HG02981 (cell line): ENCODE results near the gene TAX1BP1.

Source experiments
- ATAC-seq: cut with Tn5 transposase; IDR thresholded peaks from one replicate; pipeline ENCODE4 v1.9.1; 2021; ENCODE audit warnings: mild to moderate bottlenecking, moderate library complexity; ENCODE audit not compliant: unreplicated experiment

TAX1BP1 gene

GRCh38 chr7:27739909-27740448 lies at the start of gene TAX1BP1:
Gene TAX1BP1, plus strand, starts transcription at chr7:27740162. Its CDS starts 8,363 bp downstream, at chr7:27748525.
- peak; percentile 94 for ATAC-seq

- ATAC-seq, result no peak
These were observed 49.3 kb upstream of the TAX1BP1 start for GRCh38 chr7:27690649-27691048.

DNA sequence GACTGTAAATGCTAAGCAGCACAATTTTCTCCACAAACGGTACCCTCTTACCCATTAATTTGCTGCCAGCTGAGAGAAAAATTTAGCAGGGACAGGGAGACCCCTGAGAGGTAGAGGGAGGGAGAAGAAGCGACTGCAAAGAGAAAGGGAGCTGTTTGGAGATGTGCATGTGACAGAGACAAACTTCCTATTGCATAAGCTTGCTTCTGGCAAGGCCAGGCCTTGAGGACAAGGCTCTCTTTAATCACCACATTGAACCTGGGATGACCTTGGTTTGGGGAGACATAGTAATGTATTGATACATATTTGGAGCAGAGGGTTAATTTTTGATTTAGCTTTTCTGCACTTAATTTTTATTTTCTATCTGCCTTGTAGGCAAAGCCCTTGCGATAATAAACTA lies 46.2 kb upstream of the TAX1BP1 start:
- ATAC-seq, result no peak

GRCh38 chr7:27695096-27695495 lies 44.9 kb upstream of the TAX1BP1 start:
- ATAC-seq, result no peak

DNA sequence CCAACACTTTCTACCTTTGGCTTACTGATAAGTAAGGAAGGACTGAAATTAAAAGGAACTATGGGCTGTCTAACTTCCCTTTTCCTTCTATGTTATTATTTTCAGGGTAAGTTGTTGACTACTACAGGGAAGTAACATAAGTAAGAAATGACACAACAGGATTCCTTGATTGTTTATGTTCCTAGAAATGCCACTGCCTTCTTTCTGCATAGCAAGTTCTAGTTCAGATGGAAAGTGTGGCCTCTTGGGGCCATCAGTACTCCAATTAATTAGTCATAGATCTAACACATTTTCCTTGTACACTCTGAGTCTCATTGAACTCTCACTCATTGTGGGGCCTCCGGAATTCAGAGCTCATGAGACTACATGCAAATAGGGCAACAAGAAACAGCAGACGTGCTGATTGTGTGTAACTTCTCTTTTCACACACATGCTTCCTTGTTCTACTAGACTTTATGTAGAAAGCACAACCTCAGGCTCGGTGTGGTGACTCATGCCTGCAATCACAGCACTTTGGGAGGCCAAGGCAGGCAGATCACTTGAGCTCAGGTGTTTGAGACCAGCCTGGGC lies 42.0 kb upstream of the TAX1BP1 start:
- peak; percentile 56 for ATAC-seq

DNA sequence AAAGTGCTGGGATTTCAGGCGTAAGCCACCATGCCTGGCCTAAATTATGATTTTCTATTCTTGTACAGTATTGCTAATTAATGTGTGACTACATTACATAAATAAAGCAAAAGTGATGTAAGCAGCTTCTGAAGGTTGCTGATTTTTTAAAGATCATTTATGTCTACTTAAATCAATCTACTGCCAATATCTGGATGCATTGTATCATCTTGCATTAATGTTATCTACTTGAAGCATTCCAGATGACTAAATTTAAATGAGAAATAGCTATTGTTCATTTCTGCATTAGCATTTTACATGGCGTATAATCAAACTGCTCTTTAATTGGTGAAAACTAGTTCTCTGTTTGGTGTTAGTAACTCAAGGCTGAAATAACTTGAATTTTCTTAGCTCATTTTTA lies 40.2 kb upstream of the TAX1BP1 start:
- ATAC-seq, result no peak

DNA sequence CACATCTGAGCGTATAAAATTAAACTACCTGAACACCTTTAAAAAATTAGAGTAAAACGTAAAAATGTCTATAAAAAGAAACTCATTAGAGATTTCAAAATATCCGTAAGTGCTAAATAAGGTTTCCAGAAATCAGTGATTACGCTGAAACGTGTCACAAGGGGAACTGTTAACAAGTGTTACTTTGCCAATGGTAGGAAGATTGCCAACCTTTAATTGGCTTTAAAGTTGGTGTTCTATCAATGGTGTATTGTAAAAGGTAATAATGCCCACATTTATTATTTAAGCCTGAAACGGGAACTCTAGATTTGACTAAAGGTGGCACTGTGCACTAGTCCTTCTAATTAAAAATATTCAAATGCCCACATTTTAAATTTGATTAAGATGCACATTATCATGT lies 39.5 kb upstream of the TAX1BP1 start:
- no peak for ATAC-seq

DNA sequence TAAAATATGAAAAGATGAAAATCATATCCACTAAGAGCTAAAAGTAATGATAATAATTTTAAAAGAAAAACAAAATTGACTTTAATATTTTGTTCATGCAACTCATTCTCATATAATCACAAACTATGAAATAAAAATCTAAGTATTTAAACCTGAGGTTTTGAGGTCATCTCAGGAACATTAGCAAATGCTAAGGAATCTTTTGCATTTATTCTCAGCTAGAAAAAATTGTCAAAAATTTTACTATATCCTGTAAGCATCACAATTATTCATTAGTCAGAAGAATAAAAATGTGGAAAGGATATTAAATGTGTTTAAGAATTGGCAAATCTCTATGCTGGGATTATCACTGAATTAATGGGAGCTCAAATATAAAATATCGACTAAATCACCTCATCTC lies 36.8 kb upstream of the TAX1BP1 start:
- no peak for ATAC-seq

GRCh38 chr7:27704422-27705199 lies 35.4 kb upstream of the TAX1BP1 start:
- ATAC-seq, result no peak

DNA sequence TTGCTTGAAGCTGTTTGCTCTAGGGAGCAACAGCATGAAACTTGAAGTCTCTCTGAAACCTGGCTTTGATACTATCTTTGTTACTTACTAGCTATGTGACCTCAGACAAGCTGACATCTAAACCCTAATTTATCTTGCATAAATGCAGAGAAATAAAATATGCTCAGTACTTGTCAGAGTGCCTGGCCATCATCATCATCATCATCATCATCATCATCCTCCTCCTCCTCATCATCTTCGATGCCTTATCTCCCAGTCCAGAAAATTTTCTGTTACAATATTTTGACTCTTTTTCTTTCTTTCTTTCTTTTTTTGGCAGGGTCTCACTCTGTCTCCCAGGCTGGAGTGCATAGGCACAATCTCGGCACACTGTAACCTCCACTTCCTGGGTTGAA lies 34.8 kb upstream of the TAX1BP1 start:
- no peak for ATAC-seq

GRCh38 chr7:27708485-27708884 lies 31.5 kb upstream of the TAX1BP1 start:
- no peak for ATAC-seq

DNA sequence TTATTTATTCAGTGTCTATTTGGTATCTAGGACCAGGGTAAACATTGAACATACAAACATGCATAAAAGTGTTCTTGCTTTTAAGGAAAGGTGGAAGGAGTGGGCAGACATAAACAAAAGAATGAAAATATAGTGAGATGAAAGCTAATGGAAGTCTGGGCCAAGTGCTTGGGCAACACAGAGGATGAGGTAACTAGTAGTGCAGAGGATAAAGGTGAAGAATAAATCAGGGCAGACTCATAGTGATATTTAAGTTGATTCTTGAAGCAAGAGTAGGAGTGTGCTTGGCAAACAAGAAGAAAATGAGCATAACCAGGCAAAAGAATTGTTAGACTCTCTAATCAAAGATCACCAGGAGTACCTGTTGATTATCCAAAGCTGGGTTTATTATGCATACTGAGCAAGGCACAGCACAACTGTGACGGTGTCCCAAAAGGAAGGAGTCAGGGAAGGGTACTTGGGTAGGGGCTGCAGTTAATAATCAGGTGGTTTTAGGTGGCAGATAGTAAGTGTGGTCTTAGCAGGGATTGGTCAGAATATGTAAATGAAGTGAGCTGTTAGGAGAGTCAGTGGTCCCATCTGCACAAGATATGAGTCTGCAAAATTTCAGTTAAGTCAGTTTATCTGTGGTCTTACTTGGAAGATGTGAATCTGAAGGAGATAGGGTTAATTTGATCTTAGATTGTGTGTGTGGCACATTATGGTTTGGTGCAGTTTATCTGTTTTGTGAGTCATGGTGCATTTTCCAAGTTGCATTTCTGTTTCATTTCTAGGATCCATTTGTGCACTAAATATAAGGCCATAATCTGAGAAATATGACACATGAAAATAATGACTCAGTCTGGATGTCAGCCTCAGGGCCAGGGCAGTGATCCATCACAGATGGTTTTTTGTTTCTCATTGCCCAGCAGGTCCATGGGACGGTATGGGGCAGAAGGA lies 30.6 kb upstream of the TAX1BP1 start:
- no peak for ATAC-seq

- no peak for ATAC-seq
These were observed 27.7 kb upstream of the TAX1BP1 start for GRCh38 chr7:27712217-27712616.

GRCh38 chr7:27714831-27715444 lies 25.0 kb upstream of the TAX1BP1 start:
- no peak for ATAC-seq

DNA sequence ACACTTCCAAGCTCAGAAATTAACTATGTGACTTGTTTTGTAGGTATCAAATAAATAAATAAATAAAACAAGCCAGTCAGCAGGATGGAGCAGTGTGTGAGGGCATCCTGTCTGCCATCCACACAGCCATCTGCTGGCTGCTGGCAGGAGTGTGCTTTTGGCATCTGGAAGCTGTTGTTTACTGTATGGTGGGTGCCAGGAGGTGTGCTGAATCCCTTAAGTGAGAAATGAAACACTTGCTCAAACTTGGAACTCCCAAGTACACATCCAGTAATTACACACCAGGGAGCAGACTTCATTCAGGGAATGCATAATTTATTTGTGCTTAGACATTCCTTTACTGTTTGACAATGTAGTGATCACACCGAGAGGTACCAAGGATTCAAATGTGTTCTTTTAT lies 16.9 kb upstream of the TAX1BP1 start:
- no peak for ATAC-seq

DNA sequence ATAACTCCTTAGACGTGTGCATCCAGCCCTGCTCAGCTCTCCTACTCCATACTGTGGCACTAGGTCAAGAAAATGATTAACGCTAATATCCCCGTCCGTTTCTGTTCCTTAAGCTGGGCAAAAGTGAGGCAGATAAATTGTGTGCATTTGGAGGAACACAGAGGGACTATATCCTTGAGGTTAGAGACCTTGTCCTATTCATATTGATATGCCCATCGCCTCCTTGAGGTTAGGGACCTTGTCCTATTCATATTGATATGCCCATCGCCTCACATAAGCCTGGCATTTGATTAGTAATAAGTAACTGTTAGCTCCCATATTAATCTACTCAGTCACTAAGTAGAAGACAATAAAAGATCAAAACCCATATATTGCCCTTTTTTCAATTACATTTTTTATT lies 12.9 kb upstream of the TAX1BP1 start:
- ATAC-seq, result no peak

DNA sequence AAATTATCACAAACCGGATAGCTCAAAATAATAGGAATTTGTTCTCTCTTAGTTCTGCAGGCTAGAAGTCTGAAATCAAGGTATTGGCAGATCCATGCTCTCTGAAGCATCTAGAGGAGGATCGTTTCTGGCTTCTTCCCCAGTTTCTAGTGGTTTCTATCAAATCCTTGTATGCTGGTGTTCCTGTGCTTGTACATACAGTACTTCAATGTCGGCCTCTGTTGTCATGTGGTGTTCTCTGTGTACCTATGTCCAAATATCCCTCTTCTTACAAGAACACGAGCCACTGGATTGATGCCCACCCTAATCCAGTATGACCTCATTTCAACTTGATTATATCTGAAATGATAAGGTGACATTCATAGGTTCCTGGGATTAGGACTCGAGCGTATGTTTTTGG lies 9.8 kb upstream of the TAX1BP1 start:
- no peak for ATAC-seq

DNA sequence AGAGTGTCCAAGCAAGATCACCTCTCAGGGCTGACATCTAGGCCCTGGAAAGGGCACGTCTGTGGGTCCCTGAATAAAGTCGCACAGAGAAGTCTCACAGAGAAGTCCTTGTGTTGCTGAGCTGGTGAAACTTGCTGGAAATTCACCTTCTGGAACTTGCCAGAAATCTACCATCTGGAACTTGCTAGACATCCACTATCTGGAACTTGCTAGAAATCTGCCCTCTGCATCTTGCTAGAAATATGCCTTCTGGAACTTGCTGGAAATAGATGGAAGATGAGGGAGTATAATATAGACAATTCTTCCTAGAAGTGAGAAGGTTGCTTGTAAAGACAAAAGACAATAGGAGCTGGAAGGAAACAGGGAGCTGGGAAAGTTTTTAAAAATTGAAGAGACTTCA lies 5.4 kb upstream of the TAX1BP1 start:
- ATAC-seq, result no peak

DNA sequence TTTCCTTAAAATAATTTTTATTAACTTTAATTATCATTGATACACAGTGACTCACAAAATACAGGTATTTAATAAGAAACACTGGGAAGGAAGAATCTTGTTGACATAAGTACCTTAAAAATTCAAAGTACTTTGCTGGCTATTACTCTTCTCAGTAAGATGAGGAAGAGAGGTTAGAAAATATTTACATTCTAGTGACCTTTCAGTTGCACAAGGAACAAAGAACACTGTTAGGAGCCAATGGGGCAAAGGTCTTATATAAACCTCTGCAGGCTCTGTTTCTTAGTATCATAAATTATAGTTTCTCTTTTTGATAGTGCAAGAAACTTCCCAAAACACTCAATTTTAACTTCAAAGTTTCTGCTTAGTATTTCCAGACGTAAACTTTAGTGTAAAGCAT lies 4.8 kb upstream of the TAX1BP1 start:
- no peak for ATAC-seq

DNA sequence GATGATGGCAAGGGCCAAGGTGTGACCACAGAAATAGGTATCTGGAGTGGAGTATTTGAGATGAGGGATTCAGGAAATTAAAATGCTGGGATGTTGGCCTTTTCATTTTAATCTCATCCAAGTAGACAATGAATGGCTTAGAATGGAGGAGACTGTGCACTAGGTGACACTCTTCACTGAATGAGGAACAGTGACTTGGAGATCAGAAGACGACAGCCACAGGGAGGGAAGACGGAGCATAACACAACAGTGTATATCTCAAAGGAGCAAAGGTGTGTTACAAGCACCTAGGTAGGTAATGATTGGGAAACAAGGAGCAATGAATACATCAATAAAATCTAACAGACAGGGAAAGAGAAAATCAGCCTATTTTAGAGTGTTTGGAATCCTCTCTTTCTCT lies 4.1 kb upstream of the TAX1BP1 start:
- no peak for ATAC-seq

- no peak for ATAC-seq
These were observed 2.8 kb upstream of the TAX1BP1 start for GRCh38 chr7:27737178-27737577.
